Stimulated activated CD4-positive, alpha-beta T cell treated with anti-CD3 and anti-CD28 coated beads, TNF-alpha, amount 100 ng/mL, for 48 hours (primary cell): ENCODE measurements around the gene STAC.
"Not testable (repeated sequence)": the region's sequence is repeated elsewhere in the genome, so short reads cannot be mapped to it uniquely, and the experiment has no call there.

Experiments
- DNase-seq, 3 donors: peaks; one replicate each; pipeline ENCODE4 v3.0.0-alpha.2; 2020; ENCODE audit warnings: low read depth in 3 of 3

The STAC gene

GRCh38 chr3:36519682-36520081 lies 139.4 kb downstream of the STAC start:
- no peak for DNase-seq

DNA sequence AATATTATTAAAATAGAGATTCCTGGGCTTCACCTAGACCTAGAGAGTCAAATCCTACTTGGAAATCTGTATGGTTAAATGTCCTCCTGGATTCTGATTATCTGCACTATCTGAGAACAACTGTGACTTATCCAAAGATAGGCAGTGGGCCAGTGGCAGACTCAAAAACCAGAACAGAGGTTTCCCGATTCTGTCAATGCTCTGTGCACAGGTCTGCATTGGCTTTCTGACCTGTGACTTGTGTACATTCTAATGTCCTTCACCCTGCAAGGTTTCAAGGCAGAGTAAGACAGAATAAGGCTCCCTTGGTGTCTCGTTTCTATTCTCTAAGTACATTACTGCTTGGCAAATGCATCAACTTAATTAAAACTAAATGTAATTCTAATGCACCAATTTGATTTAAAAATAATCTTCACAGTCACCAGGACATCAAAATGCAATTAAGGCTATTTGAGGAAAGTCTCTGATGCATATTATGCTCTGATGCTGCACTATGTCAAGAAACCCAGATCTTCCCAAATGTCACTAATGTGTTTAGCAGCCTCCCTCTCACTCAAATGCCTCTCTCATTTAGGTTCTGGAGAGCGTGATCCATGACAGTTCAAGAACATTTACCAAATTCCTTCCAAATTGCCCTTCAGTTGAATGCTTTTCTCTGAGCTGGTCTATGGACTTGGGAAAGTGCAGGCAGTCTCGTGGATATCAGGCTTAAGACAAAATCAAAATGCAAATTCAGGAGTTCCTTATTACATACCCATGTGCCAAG lies 140.1 kb downstream of the STAC start:
- no peak for DNase-seq

DNA sequence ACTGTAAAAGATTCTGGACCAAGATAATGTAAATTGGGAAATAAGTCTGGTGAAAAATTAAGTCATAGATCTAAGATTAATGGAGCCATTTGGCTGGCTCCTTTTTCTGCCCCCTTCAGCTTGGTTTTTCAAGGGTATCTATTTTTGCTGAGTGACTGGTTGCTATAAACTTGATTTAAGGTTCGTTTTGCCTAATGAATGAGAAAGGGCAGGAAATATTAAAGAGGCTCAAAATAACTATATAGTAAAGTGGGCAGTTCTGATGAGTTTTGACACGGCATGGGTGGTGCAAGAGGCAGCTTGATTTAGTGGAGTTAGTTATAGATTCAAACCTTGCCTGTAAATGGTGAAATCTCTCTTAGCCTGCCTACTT lies 140.7 kb downstream of the STAC start:
- no peak for DNase-seq

DNA sequence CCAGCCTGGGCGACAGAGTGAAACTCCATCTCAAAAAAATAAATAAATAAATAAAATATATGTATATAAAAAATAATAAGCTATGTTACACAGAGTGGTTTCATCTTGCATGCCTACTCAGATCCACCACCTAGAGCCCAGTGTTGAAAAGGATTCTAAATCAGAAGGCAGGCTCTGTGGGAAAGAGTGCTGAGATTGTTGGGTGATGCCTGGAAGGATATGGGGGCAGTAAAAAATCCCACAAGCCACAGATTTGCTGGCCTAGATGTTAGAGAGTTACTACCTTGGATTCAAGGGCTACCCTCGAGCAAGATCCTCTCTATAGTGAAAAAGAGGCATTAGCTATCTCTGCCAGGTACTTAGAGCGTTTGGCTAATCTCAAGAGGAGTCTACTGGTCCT lies 144.3 kb downstream of the STAC start:
- no peak for DNase-seq

DNA sequence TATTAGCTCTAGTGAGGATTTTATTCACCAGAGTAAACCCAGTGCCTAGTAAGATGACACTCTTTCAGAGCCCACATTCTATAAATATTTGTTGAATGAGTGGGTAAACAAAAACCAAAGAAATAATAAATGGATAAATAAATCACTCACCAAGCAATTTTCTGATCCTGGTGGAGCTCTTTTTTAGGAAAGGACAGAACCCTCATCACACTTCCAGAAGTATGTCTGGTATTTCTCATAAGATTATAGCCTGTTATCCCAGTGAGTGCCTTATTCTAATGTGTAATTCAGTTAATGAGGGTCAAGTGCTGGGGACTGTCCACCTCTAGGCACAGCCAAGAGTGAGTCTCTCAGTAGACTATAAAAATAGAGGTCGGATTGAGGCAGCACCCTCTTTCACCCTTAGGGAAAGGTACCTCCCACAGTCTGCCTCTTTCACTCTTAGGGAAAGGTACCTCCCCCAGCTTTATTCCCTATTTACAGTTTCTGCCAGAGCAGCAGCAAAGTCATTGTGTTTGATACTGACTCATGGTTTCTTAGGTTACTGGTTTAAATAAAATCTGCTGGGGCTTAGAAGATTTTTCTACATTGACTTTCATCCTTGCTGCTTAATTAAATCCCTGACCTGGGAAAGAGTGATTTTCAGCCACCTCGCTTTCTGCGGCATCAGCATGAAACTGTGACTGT lies 145.0 kb downstream of the STAC start:
- DNase-seq = no peak

DNA sequence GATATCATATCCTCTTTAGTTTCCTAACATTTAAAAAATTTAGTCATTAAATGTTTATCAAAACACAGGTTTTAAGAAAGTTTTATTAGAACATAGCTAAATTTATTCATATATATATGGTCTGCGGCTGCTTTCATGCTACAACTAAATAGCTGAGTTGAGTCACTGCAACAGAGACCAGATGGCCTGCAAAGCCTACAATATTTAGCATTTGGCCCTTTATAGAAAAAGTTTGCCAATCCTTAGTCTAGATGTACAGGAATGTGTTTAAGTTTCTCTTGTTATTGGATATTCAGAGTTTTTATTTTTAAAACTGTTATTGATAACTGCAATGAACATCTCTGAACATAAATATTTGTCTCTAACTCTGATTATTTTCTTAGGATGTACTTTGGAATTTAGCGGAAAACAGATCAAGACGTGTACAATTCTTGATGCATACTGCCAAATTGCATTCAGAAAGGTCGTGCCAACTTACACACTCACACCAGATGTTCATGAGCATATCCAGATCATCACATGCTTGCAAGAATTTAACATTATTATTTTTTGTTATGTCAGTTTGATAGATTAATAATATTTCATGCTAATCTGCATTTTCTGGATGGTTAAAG lies 157.9 kb downstream of the STAC start:
- no peak for DNase-seq

DNA sequence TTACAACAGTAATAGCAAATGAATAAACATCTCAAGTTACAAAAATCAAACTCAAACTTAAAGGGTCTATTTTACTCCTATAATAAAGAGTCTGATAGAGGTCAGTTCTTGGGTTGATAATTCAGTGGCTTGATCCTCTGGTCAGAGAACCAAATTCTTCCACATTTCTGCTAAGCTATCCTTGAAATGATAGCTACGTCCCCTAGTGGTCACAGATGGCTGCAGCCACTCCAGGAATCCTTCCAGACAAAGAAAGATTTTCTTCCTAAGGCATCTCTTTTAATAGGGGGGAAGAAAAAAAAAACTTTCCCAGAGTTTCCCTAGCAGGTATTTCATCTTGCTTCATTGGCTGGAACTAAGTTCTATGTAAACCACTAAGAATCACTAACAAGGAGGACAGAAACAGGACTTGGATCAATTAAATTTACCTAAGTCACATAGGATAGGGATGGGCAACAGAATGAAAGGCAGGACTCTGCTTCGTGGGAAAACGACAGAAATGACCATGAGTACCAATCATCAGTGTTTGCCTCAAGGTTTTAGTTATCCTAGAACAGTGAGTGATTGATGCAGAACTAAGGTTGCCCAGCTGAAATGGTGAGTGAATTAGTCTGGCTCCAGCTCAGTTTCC lies 160.7 kb downstream of the STAC start:
- DNase-seq = no peak

DNA sequence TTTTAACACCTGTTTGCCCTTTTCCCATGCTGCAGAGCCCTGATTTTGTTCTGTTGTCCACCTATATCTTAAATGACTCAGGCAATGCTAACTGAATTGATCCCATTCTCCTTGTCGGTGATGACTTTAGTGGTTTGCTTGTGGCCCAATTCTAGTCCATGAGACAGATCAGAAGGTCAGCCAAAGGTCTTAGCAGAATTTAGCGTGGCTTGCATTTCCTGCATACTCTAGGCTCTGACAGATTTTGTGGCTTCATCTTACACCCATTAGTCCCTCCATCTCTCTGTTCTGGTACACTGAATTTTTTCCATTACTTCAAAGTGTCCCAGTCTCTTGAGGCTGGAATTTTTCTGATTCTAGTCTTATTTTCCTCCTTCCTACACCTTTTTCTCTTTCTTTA lies 161.9 kb downstream of the STAC start:
- DNase-seq = no peak

- no peak for DNase-seq
Measured at GRCh38 chr3:36543276-36543997, 163.1 kb downstream of the STAC start.

- DNase-seq = no peak
Measured at GRCh38 chr3:36546226-36546625, 165.9 kb downstream of the STAC start.

GRCh38 chr3:36548712-36549111 lies 168.4 kb downstream of the STAC start:
- no peak for DNase-seq

DNA sequence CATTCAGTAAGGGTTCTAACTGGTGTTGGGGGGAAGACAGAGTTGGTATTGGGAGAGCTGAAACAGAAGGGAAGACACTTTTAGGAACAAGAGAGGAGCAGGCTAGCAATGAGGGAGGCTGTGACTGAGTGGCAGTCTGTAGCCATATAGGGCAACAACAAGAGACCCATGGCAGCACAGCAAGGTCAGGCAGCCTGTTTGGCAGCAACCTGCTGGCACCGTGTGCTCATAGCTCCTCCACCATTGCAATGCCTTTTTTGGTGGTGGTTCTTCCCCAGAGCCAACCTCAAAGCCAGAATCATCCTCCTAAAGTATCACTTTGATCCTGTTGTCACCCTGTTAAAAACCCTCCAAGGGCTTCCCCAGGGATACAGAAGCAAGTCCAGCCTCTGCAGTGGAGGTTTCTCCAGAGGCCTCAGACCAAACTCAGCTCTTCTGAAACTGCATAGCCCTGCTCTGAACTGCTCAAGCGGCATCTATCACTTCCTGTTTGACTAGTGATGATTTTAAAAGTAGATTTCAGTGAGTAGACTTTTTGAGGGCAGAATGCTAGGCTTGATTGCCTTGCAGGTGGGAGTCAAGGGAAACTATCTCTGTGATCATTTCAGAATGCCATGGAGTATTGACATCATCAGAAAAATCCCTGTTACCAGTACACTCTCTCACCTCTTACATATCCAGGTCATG lies 176.9 kb downstream of the STAC start:
- no peak for DNase-seq

GRCh38 chr3:36557708-36558421 lies 177.6 kb downstream of the STAC start:
- DNase-seq = no peak

DNA sequence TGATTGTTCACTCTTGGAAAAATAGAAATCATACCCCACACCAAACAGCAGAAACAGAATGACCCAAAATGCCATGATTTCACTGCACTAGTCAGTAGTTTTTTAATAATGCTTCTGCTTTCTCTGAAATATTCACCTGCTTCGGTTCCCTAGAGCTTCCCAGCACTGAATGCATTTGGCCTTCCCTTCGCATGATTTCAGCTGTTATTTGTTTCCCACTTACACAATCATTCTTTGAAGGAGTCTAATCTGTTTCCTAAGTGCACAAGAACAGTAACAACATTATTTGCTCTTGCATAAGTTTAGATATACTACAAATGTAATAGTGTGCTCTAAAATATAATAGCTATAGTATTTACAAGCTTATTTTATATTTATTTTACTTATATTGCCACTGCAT lies 178.7 kb downstream of the STAC start:
- DNase-seq = no peak

DNA sequence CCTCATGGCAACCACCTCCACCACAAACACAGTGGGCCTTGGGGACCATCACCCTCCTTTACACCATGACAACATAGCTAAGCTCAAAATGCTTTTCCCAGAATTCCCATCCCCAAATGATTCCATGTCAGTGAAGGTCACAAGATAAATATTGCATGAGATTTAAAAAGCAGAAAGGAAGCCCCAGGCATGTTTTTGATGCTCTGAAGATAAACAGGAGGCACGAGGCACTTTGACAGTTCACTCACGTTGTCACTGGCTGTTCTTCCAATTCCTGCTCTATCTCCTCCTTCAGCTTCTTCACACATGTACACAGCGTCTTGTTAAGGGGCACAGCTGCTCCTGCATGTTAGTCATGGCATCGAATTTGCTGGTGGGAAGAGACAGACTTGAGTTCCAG lies 180.4 kb downstream of the STAC start:
- no peak for DNase-seq

DNA sequence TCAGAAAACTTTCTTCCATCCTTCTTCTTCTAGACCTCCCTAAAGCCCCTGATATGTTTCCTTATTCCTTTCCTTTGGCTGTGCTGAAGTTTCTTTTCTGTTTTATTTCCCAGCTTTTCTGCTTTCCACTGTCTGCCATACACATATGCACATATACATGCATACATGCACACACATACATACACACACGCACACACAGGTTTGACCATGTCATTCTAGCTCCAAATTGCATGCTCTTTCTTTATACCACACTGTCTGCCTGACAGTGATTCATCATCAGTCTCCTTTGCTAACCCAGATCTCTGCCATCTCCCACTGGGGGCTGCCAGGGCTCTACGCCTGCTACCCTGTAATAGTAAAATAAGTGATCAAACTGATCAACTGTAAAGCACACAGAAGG lies 181.3 kb downstream of the STAC start:
- DNase-seq = no peak

- no peak for DNase-seq
Measured at GRCh38 chr3:36562945-36563344, 182.6 kb downstream of the STAC start.

GRCh38 chr3:36575241-36575640 lies 194.9 kb downstream of the STAC start:
- no peak for DNase-seq

DNA sequence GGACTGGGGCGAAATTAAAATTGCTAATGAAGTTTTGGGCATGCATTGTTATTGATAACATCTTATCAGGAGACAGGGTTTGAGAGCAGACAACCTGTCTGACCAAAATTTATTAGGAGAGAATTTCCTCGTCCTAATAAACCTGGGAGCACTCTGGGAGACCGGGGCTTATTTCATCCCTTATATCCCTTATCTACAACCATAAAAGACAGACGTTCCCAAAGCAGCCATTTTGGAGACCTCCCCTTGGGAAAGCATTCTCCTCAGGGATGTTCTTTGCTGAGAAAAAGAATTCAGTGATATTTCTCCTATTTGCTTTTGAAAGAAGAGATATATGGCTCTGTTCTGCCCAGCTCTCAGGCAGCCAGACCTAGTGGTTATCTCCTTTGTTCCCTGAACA lies 198.1 kb downstream of the STAC start:
- not testable (repeated sequence) for DNase-seq

GRCh38 chr3:36579746-36580145 lies 199.4 kb downstream of the STAC start:
- DNase-seq = no peak

- no peak for DNase-seq
Measured at GRCh38 chr3:36580716-36581115, 200.4 kb downstream of the STAC start.
